H9 (cell line): Measurements from ENCODE around the gene ZNF385B. TPM values are rescaled to one million over a fixed set of nuclear protein-coding genes. Genes with fewer than 3 reads are reported as not detected.

ENCODE experiments used
- DNase-seq: peaks from one replicate; pipeline ENCODE4 v3.0.0-alpha.2; 2017
- H2AFZ ChIP-seq: one replicate; pipeline ENCODE4 v1.6.1; 2013; ENCODE audit warnings: mild to moderate bottlenecking, low read length, control low read depth, moderate library complexity
- H2AK5ac ChIP-seq: 2 replicates; pipeline ENCODE4 v1.6.1; 2013; ENCODE audit warnings: low read length, control low read depth, mixed read lengths; ENCODE audit not compliant: insufficient read length
- H2BK120ac ChIP-seq: one replicate; pipeline ENCODE4 v1.6.1; 2013; ENCODE audit warnings: low read depth, mild to moderate bottlenecking, low read length, control low read depth, inconsistent platforms; ENCODE audit not compliant: poor library complexity, severe bottlenecking
- H2BK12ac ChIP-seq: 2 replicates; pipeline ENCODE4 v1.6.1; 2013; ENCODE audit warnings: low read length, control low read depth, mixed read lengths, low read depth; ENCODE audit not compliant: insufficient read length
- H2BK15ac ChIP-seq: 2 replicates; pipeline ENCODE4 v1.6.1; 2013; ENCODE audit warnings: low read depth, low read length, control low read depth
- H2BK20ac ChIP-seq: one replicate; pipeline ENCODE4 v1.6.1; 2013; ENCODE audit warnings: low read depth, mild to moderate bottlenecking, low read length, control low read depth, inconsistent platforms; ENCODE audit not compliant: poor library complexity, severe bottlenecking
- H2BK5ac ChIP-seq: 2 replicates; pipeline ENCODE4 v1.6.1; 2013; ENCODE audit warnings: low read length, control low read depth, mixed read lengths; ENCODE audit not compliant: insufficient read length
- H3K14ac ChIP-seq: 2 replicates; pipeline ENCODE4 v1.6.1; 2013; ENCODE audit warnings: low read length, control low read depth; ENCODE audit not compliant: insufficient read depth
- H3K18ac ChIP-seq: 2 replicates; pipeline ENCODE4 v1.6.1; 2013; ENCODE audit warnings: low read depth, mild to moderate bottlenecking, mixed read lengths, low read length, control low read depth; ENCODE audit not compliant: insufficient read length
- H3K23ac ChIP-seq: 2 replicates; pipeline ENCODE4 v1.6.1; 2013; ENCODE audit warnings: low read length, control low read depth, mixed read lengths, low read depth; ENCODE audit not compliant: insufficient read length
- H3K23me2 ChIP-seq: 2 replicates; pipeline ENCODE4 v1.6.1; 2013; ENCODE audit warnings: low read depth, mild to moderate bottlenecking, mixed read lengths, low read length, control low read depth; ENCODE audit not compliant: insufficient read length, poor library complexity, severe bottlenecking
- H3K27ac ChIP-seq: 2 replicates; pipeline ENCODE4 v1.5.1; 2013; ENCODE audit warnings: low read length, control low read depth, mixed read lengths, low read depth; ENCODE audit not compliant: insufficient read length
- H3K27me3 ChIP-seq: 2 replicates; pipeline ENCODE4 v1.6.1; 2013; ENCODE audit warnings: low read length, control low read depth, inconsistent platforms; ENCODE audit not compliant: insufficient read depth
- H3K4ac ChIP-seq: 2 replicates; pipeline ENCODE4 v1.6.1; 2013; ENCODE audit warnings: low read depth, mild to moderate bottlenecking, control low read depth, inconsistent platforms, low read length, moderate library complexity
- H3K4me1 ChIP-seq: 2 replicates; pipeline ENCODE4 v1.6.1; 2013; ENCODE audit warnings: low read length, control low read depth, inconsistent platforms; ENCODE audit not compliant: insufficient read depth
- H3K4me2 ChIP-seq: 2 replicates; pipeline ENCODE4 v1.6.1; 2013; ENCODE audit warnings: low read length, control low read depth, mixed read lengths; ENCODE audit not compliant: insufficient read length, insufficient read depth
- H3K56ac ChIP-seq: 2 replicates; pipeline ENCODE4 v1.6.1; 2013; ENCODE audit warnings: low read depth, mild to moderate bottlenecking, mixed read lengths, low read length, control low read depth; ENCODE audit not compliant: insufficient read length
- H3K79me1 ChIP-seq: 2 replicates; pipeline ENCODE4 v1.6.1; 2013; ENCODE audit warnings: low read depth, mild to moderate bottlenecking, moderate library complexity, low read length, control low read depth, inconsistent platforms; ENCODE audit not compliant: insufficient read depth, poor library complexity, severe bottlenecking
- H3K79me2 ChIP-seq: 2 replicates; pipeline ENCODE4 v1.6.1; 2013; ENCODE audit warnings: low read length, control low read depth, inconsistent platforms; ENCODE audit not compliant: insufficient read depth
- H3K9ac ChIP-seq: 2 replicates; pipeline ENCODE4 v1.6.1; 2013; ENCODE audit warnings: low read length, control low read depth, mixed read lengths; ENCODE audit not compliant: insufficient read length; ENCODE audit errors: extremely low read depth
- H3K9me3 ChIP-seq: one replicate; pipeline ENCODE4 v1.6.1; 2013; ENCODE audit warnings: low read depth, low read length, inconsistent platforms; ENCODE audit not compliant: control insufficient read depth
- H3T11ph ChIP-seq: one replicate; pipeline ENCODE4 v1.6.1; 2013; ENCODE audit warnings: mild to moderate bottlenecking, low read length, control low read depth, inconsistent platforms
- H4K20me1 ChIP-seq: one replicate; pipeline ENCODE4 v1.6.1; 2013; ENCODE audit not compliant: control insufficient read depth, insufficient read length, insufficient read depth
- H4K5ac ChIP-seq: 2 replicates; pipeline ENCODE4 v1.6.1; 2013; ENCODE audit warnings: low read depth, mild to moderate bottlenecking, mixed read lengths, low read length, control low read depth; ENCODE audit not compliant: insufficient read length
- H4K8ac ChIP-seq: replicated peaks from 2 replicates; pipeline ENCODE4 v1.6.1; 2013; ENCODE audit warnings: low read length, control low read depth, mixed read lengths, low read depth; ENCODE audit not compliant: insufficient read length
- H4K91ac ChIP-seq: 2 replicates; pipeline ENCODE4 v1.6.1; 2013; ENCODE audit warnings: low read depth, mild to moderate bottlenecking, moderate library complexity, mixed read lengths, low read length, control low read depth; ENCODE audit not compliant: insufficient read length
- H3K27ac Mint-ChIP-seq, 3 experiments: 2 replicates in 2 of 3; 3 replicates in 1 of 3; pipeline ENCODE4 v1.8.0; 2020 to 2021; ENCODE audit warnings: mixed read lengths in 3 of 3, mild to moderate bottlenecking in 1 of 3, moderate library complexity in 1 of 3
- H3K27me3 Mint-ChIP-seq: 2 replicates; pipeline ENCODE4 v1.8.0; 2021; ENCODE audit warnings: low read depth, mild to moderate bottlenecking, moderate library complexity, mixed read lengths
- H3K36me3 Mint-ChIP-seq, 3 experiments: 2 replicates in 2 of 3; 3 replicates in 1 of 3; pipeline ENCODE4 v1.8.0; 2020 to 2021; ENCODE audit warnings: low read depth in 3 of 3, mixed read lengths in 3 of 3; ENCODE audit not compliant: insufficient read depth in 1 of 3
- H3K4me1 Mint-ChIP-seq, 2 experiments: 2 replicates each; pipeline ENCODE4 v1.8.0; 2020; ENCODE audit warnings: mixed read lengths in 2 of 2
- H3K4me3 Mint-ChIP-seq, 2 experiments: 2 replicates in 1 of 2; 3 replicates in 1 of 2; pipeline ENCODE4 v1.8.0; 2020 to 2021; ENCODE audit warnings: mild to moderate bottlenecking in 2 of 2, mixed read lengths in 2 of 2, moderate library complexity in 1 of 2
- H3K9me3 Mint-ChIP-seq, 2 experiments: 2 replicates in 1 of 2; 3 replicates in 1 of 2; pipeline ENCODE4 v1.8.0; 2020; ENCODE audit warnings: mild to moderate bottlenecking in 2 of 2, mixed read lengths in 2 of 2, moderate library complexity in 1 of 2
- WGBS: extraction: QIAGEN DNeasy Blood & Tissue Kit; methylation state at CpG from one replicate; pipeline ENCODE4 v1.1.7; 2013; ENCODE audit warnings: missing lambda C conversion rate, low lambda C conversion rate, mixed read lengths; ENCODE audit not compliant: insufficient read length; ENCODE audit errors: extremely low coverage; 5-methylcytosine and 5-hydroxymethylcytosine counted together
- total RNA-seq: library from RNA; stranded (reverse); gene quantifications from 2 replicates; pipeline ENCODE4 v1.2.1, GENCODE V29; 2021
- TF ChIP-seq, protein P1 (sequence below): fragments of 200-600 bp; sonication (generic); conservative IDR thresholded peaks from 3 replicates; pipeline ENCODE4 v1.8.0; 2021; ENCODE audit warnings: antibody characterized with exemption, mild to moderate bottlenecking

ZNF385B gene
- total RNA-seq, 1 experiment from 2014 or later, result 2.1 TPM

DNA sequence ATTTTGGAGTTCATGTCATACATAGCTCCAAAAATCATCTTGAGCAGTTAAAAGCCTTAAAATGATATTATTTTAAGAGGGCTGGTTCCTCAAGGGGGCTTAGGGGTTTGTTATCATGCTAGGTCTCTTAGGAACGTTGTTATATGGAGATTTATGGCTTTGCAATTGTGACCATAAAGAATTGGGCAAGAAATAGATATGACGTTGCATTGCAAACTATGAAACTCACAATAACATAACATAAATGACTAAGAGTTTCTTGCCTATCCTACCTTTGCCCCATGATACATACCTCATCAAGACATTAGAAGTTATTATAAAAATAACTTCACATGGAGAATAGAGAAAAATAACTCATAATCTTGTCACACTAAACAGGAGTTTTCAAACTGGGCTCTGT is 390.4 kb downstream of the ZNF385B start:
- Histone ChIP-seq H3K18ac (no peak overlapping the region), H2BK15ac (no peak overlapping the region), H3K9me3 (no peaks in the 10 kb centered on the region), H3K9ac (no peak overlapping the region), H3K14ac (no peak overlapping the region), H2BK120ac (no peak overlapping the region), H3K23ac (no peak overlapping the region), H2BK5ac (no peak overlapping the region), H4K5ac (no peak overlapping the region), H3K56ac (no peak overlapping the region), H2BK20ac (no peak overlapping the region), H3K23me2 (no peaks in the 10 kb centered on the region), H3K79me2 (no peaks in the 10 kb centered on the region), H3K27me3 (no peaks in the 10 kb centered on the region), H4K8ac (no peak overlapping the region), H3T11ph (no peak overlapping the region), H4K91ac (no peak overlapping the region), H3K4me2 (no peak overlapping the region), H3K4me1 (peaks cover 12% of the 10 kb centered on the region; the same call in 1 of the 2 replicates), H3K27ac (no peak overlapping the region), H3K79me1 (no peaks in the 10 kb centered on the region), H2AFZ (no peak overlapping the region), H2AK5ac (no peak overlapping the region), H2BK12ac (no peak overlapping the region), H4K20me1 (no peaks in the 10 kb centered on the region), H3K4ac (no peak overlapping the region)
- Mint-ChIP-seq H3K9me3 (no peaks in the 10 kb centered on the region), H3K27ac (no peak overlapping the region), H3K36me3 (no peaks in the 10 kb centered on the region; a peak in 1 of 7 replicates), H3K27me3 (no peaks in the 10 kb centered on the region), H3K4me1 (peaks cover 10 to 11% of the 10 kb centered on the region in 2 experiments), H3K4me3 (no peak overlapping the region)
- no peak for DNase-seq
- TF ChIP-seq, protein P1, sequence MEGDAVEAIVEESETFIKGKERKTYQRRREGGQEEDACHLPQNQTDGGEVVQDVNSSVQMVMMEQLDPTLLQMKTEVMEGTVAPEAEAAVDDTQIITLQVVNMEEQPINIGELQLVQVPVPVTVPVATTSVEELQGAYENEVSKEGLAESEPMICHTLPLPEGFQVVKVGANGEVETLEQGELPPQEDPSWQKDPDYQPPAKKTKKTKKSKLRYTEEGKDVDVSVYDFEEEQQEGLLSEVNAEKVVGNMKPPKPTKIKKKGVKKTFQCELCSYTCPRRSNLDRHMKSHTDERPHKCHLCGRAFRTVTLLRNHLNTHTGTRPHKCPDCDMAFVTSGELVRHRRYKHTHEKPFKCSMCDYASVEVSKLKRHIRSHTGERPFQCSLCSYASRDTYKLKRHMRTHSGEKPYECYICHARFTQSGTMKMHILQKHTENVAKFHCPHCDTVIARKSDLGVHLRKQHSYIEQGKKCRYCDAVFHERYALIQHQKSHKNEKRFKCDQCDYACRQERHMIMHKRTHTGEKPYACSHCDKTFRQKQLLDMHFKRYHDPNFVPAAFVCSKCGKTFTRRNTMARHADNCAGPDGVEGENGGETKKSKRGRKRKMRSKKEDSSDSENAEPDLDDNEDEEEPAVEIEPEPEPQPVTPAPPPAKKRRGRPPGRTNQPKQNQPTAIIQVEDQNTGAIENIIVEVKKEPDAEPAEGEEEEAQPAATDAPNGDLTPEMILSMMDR, result no peak
- WGBS, result no CpG with 5 or more reads among the region's 2 CpGs
